Measurements from ENCODE around the gene TESPA1.
"Not testable (repeated sequence)": the region's sequence is repeated elsewhere in the genome, so short reads cannot be mapped to it uniquely, and the experiment has no call there.

Gene TESPA1

GRCh38 chr12:54949073-54949711, 35.4 kb downstream of the TESPA1 start:
- ATAC-seq (ENCODE audit: low read depth) (no peak), DNase-seq (ENCODE audit: low spot score) (no peak)
- no peaks in the 10 kb centered on the region for H3K27me3 ChIP-seq (ENCODE audit: insufficient read depth, poor library complexity, severe bottlenecking)
- no peaks in the 10 kb centered on the region for H3K4me1 ChIP-seq (ENCODE audit: insufficient read depth, poor library complexity, severe bottlenecking)
- H3K27ac ChIP-seq (ENCODE audit: poor library complexity, severe bottlenecking) = no peak overlapping the region
- no peaks in the 10 kb centered on the region for H3K9me3 ChIP-seq (ENCODE audit: severe bottlenecking)
- no peak overlapping the region for H3K4me3 ChIP-seq (ENCODE audit: severe bottlenecking)
- no peaks in the 10 kb centered on the region for H3K36me3 ChIP-seq (ENCODE audit: low read depth)
- TF ChIP-seq CTCF (IDR thresholded peaks at IDR 0.05; ENCODE audit: poor library complexity, severe bottlenecking) = no peak

GRCh38 chr12:54948171-54948570, 36.4 kb downstream of the TESPA1 start:
- no peaks in the 10 kb centered on the region for H3K9me3 ChIP-seq (ENCODE audit: severe bottlenecking)
- no peak for TF ChIP-seq CTCF (IDR thresholded peaks at IDR 0.05; ENCODE audit: poor library complexity, severe bottlenecking)
- no peak overlapping the region for H3K27ac ChIP-seq (ENCODE audit: poor library complexity, severe bottlenecking)
- H3K27me3 ChIP-seq (ENCODE audit: insufficient read depth, poor library complexity, severe bottlenecking) = no peaks in the 10 kb centered on the region
- H3K4me3 ChIP-seq (ENCODE audit: severe bottlenecking) = no peak overlapping the region
- ATAC-seq (ENCODE audit: low read depth) = no peak
- H3K4me1 ChIP-seq (ENCODE audit: insufficient read depth, poor library complexity, severe bottlenecking) = no peaks in the 10 kb centered on the region
- no peaks in the 10 kb centered on the region for H3K36me3 ChIP-seq (ENCODE audit: low read depth)
- no peak for DNase-seq (ENCODE audit: low spot score)

- ATAC-seq (ENCODE audit: low read depth) (no peak), DNase-seq (ENCODE audit: low spot score) (no peak)
- no peak for TF ChIP-seq CTCF (IDR thresholded peaks at IDR 0.05; ENCODE audit: poor library complexity, severe bottlenecking)
- no peaks in the 10 kb centered on the region for H3K4me1 ChIP-seq (ENCODE audit: insufficient read depth, poor library complexity, severe bottlenecking)
- H3K27me3 ChIP-seq (ENCODE audit: insufficient read depth, poor library complexity, severe bottlenecking) = no peaks in the 10 kb centered on the region
- H3K36me3 ChIP-seq (ENCODE audit: low read depth) = no peaks in the 10 kb centered on the region
- no peak overlapping the region for H3K4me3 ChIP-seq (ENCODE audit: severe bottlenecking)
- no peak overlapping the region for H3K27ac ChIP-seq (ENCODE audit: poor library complexity, severe bottlenecking)
- H3K9me3 ChIP-seq (ENCODE audit: severe bottlenecking) = no peaks in the 10 kb centered on the region
These were observed 39.5 kb downstream of the TESPA1 start for GRCh38 chr12:54945082-54945481.

GRCh38 chr12:54943292-54943691, 41.3 kb downstream of the TESPA1 start:
- not testable (repeated sequence) for DNase-seq (ENCODE audit: low spot score); ATAC-seq (ENCODE audit: low read depth); H3K4me3 ChIP-seq (ENCODE audit: severe bottlenecking); H3K27me3 ChIP-seq (ENCODE audit: insufficient read depth, poor library complexity, severe bottlenecking); H3K4me1 ChIP-seq (ENCODE audit: insufficient read depth, poor library complexity, severe bottlenecking); H3K36me3 ChIP-seq (ENCODE audit: low read depth); H3K27ac ChIP-seq (ENCODE audit: poor library complexity, severe bottlenecking); H3K9me3 ChIP-seq (ENCODE audit: severe bottlenecking)

- H3K27ac ChIP-seq (ENCODE audit: poor library complexity, severe bottlenecking) = no peak overlapping the region
These were observed 42.9 kb downstream of the TESPA1 start for GRCh38 chr12:54941659-54942058.

More at GRCh38 chr12:54941659-54942058, 42.9 kb downstream of the TESPA1 start:
- no peak for TF ChIP-seq CTCF (IDR thresholded peaks at IDR 0.05; ENCODE audit: poor library complexity, severe bottlenecking)
- Histone ChIP-seq H3K27me3 (ENCODE audit: insufficient read depth, poor library complexity, severe bottlenecking) (no peaks in the 10 kb centered on the region), H3K4me3 (ENCODE audit: severe bottlenecking) (no peak overlapping the region), H3K9me3 (ENCODE audit: severe bottlenecking) (no peaks in the 10 kb centered on the region), H3K36me3 (ENCODE audit: low read depth) (no peaks in the 10 kb centered on the region), H3K4me1 (ENCODE audit: insufficient read depth, poor library complexity, severe bottlenecking) (peaks cover 12% of the 10 kb centered on the region)
- ATAC-seq (ENCODE audit: low read depth) = no peak
- DNase-seq (ENCODE audit: low spot score) = no peak
